HCT116 (cell line): Measurements from ENCODE around the gene C20orf144. TPM values are rescaled to one million over a fixed set of nuclear protein-coding genes. Genes with fewer than 3 reads are reported as not detected.

Experiments used
- ATAC-seq: fragments of 200-7000 bp; cut with Tn5 transposase; 2 replicates; pipeline ENCODE4 v1.9.1; 2020; ENCODE audit warnings: mild to moderate bottlenecking, moderate library complexity
- BruUV-seq: library from RNA; stranded (reverse); fragments of 400-500 nt; replicated peaks from 2 replicates; lab custom pipeline; 2021; lab: Mats Ljungman, UMichigan
- CTCF ChIA-PET: fragments of 300-600 bp; sonication (Branson Sonifier 250); formaldehyde crosslinking; loops from one replicate; lab custom pipeline; 2021; ENCODE audit warnings: antibody characterized with exemption; lab: Charles Lee
- POLR2A ChIA-PET: fragments of 300-600, 350-600 bp; sonication (Branson Sonifier 250); formaldehyde crosslinking; loops from one replicate; lab custom pipeline; 2021; ENCODE audit warnings: antibody characterized with exemption; lab: Charles Lee
- RAD21 ChIA-PET, 2 experiments: fragments of 300-600 bp; sonication (Branson Sonifier 250); formaldehyde crosslinking; loops; one replicate each; lab custom pipeline; 2023; ENCODE audit warnings: low total read pairs in 2 of 2; ENCODE audit not compliant: uncharacterized antibody in 2 of 2, unreplicated experiment in 2 of 2, low non-redundant PET in 1 of 2; lab: Charles Lee
- DNase-seq: peaks from one replicate; pipeline ENCODE4 v3.0.0-alpha.2; 2010; ENCODE audit warnings: low read depth, low spot score
- H2AFZ ChIP-seq: fragments of 200-600 bp; shearing (Covaris generic), sonication (generic); 2 replicates; pipeline ENCODE4 v1.6.1; 2017; ENCODE audit warnings: low read depth, mixed run types, mixed read lengths, antibody characterized with exemption, low read length; ENCODE audit not compliant: poor library complexity, severe bottlenecking
- H3K27ac ChIP-seq: 2 replicates; pipeline ENCODE4 v1.5.1; 2012; ENCODE audit warnings: low read depth, low read length
- H3K27me3 ChIP-seq: fragments of 200-600 bp; sonication (generic); 2 replicates; pipeline ENCODE4 v1.6.1; 2016; ENCODE audit warnings: mixed run types, low read length, mixed read lengths; ENCODE audit not compliant: insufficient read depth
- H3K36me3 ChIP-seq, 2 experiments: fragments of 200-500 bp in 1 of 2; fragments of 200-600 bp in 1 of 2; sonication (Bioruptor generic) in 1 of 2; sonication (generic) in 1 of 2; 2 replicates each; pipeline versions ENCODE4 v1.5.1 to v1.6.1; 2014 to 2016; ENCODE audit warnings: low read length in 2 of 2, inconsistent platforms in 1 of 2, mixed read lengths in 1 of 2, mixed run types in 1 of 2; ENCODE audit not compliant: insufficient read depth in 2 of 2, control insufficient read depth in 1 of 2
- H3K4me1 ChIP-seq, 2 experiments: fragments of 200-600 bp in 1 of 2; sonication (generic) in 1 of 2; 2 replicates each; pipeline versions ENCODE4 v1.5.1 to v1.6.1; 2012 to 2017; ENCODE audit warnings: low read length in 2 of 2, inconsistent platforms in 1 of 2, mild to moderate bottlenecking in 1 of 2, mixed read lengths in 1 of 2, mixed run types in 1 of 2, moderate library complexity in 1 of 2; ENCODE audit not compliant: insufficient read depth in 2 of 2, control insufficient read depth in 1 of 2
- H3K4me2 ChIP-seq: fragments of 200-600 bp; sonication (generic); 2 replicates; pipeline ENCODE4 v1.6.1; 2017; ENCODE audit warnings: mixed run types, low read length, mixed read lengths
- H3K4me3 ChIP-seq, 2 experiments: fragments of 200-600 bp in 1 of 2; sonication (generic) in 1 of 2; replicated peaks in 1 of 2; 2 replicates each; pipeline ENCODE4 v1.5.1; 2011 to 2016; ENCODE audit warnings: low read length in 2 of 2, control low read depth in 1 of 2, low read depth in 1 of 2, mild to moderate bottlenecking in 1 of 2, mixed read lengths in 1 of 2, mixed run types in 1 of 2
- H3K79me2 ChIP-seq: fragments of 200-600 bp; sonication (generic); 2 replicates; pipeline ENCODE4 v1.6.1; 2017; ENCODE audit warnings: mild to moderate bottlenecking, mixed run types, low read length, moderate library complexity, mixed read lengths; ENCODE audit not compliant: insufficient read depth
- H3K9ac ChIP-seq: fragments of 200-600 bp; sonication (generic); 2 replicates; pipeline ENCODE4 v1.6.1; 2016; ENCODE audit warnings: low read length, mixed read lengths
- H3K9me2 ChIP-seq: fragments of 200-600 bp; sonication (generic), shearing (Covaris generic); 2 replicates; pipeline ENCODE4 v1.6.1; 2017; ENCODE audit warnings: mixed run types, mild to moderate bottlenecking, moderate library complexity; ENCODE audit not compliant: insufficient read depth
- H3K9me3 ChIP-seq, 2 experiments: fragments of 200-500 bp in 1 of 2; fragments of 200-600 bp in 1 of 2; sonication (Bioruptor generic) in 1 of 2; sonication (generic) in 1 of 2; 2 replicates each; pipeline ENCODE4 v1.6.1; 2014 to 2017; ENCODE audit warnings: low read length in 2 of 2, mixed read lengths in 2 of 2, inconsistent platforms in 1 of 2, low read depth in 1 of 2, mild to moderate bottlenecking in 1 of 2, mixed run types in 1 of 2, moderate library complexity in 1 of 2; ENCODE audit not compliant: control insufficient read depth in 1 of 2, insufficient read depth in 1 of 2
- H4K20me1 ChIP-seq: fragments of 200-600 bp; sonication (generic), shearing (Covaris generic); 2 replicates; pipeline ENCODE4 v1.6.1; 2017; ENCODE audit warnings: mixed run types, mild to moderate bottlenecking, moderate library complexity; ENCODE audit not compliant: insufficient read depth
- EZH2phosphoT487 ChIP-seq: fragments of 200-600 bp; IDR thresholded peaks from 2 replicates; pipeline ENCODE4 v1.6.1; 2018; ENCODE audit warnings: antibody characterized with exemption, borderline replicate concordance
- FOSL1 ChIP-seq: IDR thresholded peaks from 2 replicates; pipeline ENCODE4 v1.6.1; 2012; ENCODE audit warnings: low read depth
- JUND ChIP-seq: IDR thresholded peaks from 2 replicates; pipeline ENCODE4 v1.6.1; 2012
- MAX ChIP-seq: IDR thresholded peaks from 2 replicates; pipeline ENCODE4 v1.6.1; 2012
- POLR2A ChIP-seq: IDR thresholded peaks from 2 replicates; pipeline ENCODE4 v1.7.0; 2011; ENCODE audit warnings: borderline replicate concordance; ENCODE audit not compliant: insufficient read depth, insufficient read length; ENCODE audit errors: extremely low read depth
- POLR2AphosphoS5 ChIP-seq: IDR thresholded peaks from 2 replicates; pipeline ENCODE4 v1.6.1; 2011; ENCODE audit warnings: mild to moderate bottlenecking, low read depth, low read length, moderate library complexity
- RAD21 ChIP-seq: IDR thresholded peaks from 2 replicates; pipeline ENCODE4 v1.6.1; 2012; ENCODE audit warnings: low read depth, mild to moderate bottlenecking
- SRF ChIP-seq: IDR thresholded peaks from 2 replicates; pipeline ENCODE4 v1.6.1; 2012; ENCODE audit warnings: low read depth
- TCF7L2 ChIP-seq: IDR thresholded peaks from 2 replicates; pipeline ENCODE4 v1.7.0; 2011; ENCODE audit warnings: borderline replicate concordance, inconsistent platforms; ENCODE audit not compliant: insufficient read depth, insufficient read length; ENCODE audit errors: extremely low read depth
- YY1 ChIP-seq: IDR thresholded peaks from 2 replicates; pipeline ENCODE4 v1.6.1; 2011; ENCODE audit warnings: low read length, low read depth, moderate library complexity, mild to moderate bottlenecking; ENCODE audit not compliant: insufficient replicate concordance; ENCODE audit errors: extremely low read depth
- ZFX ChIP-seq: fragments of 450-650 bp; IDR thresholded peaks from 2 replicates; pipeline ENCODE4 v1.6.1; 2017
- ZNF274 ChIP-seq: fragments of 200-500 bp; sonication (Bioruptor generic); IDR thresholded peaks from 2 replicates; pipeline ENCODE4 v1.6.1; 2014; ENCODE audit warnings: mild to moderate bottlenecking, low read depth, low read length, inconsistent platforms
- intact Hi-C: fragments of 100-400 bp; cut with micrococcal nuclease; formaldehyde crosslinking; loops from 2 replicates; pipeline ENCODE4 v1.10.0; 2022
- total RNA-seq: library from RNA; stranded (reverse); gene quantifications from one replicate; pipeline ENCODE4 v1.2.1, GENCODE V29; 2021; ENCODE audit not compliant: unreplicated experiment

C20orf144 gene
- total RNA-seq, 1 experiment from 2014 or later, result 0.37 TPM

- ChIA-PET POLR2A (no interaction called here), CTCF (no interaction called here), RAD21 (no interaction called here)
- Histone ChIP-seq H3K36me3 (peaks cover 0 to 3% of the 10 kb centered on the region in 2 experiments; a peak in 1 of 4 replicates), H3K27ac (no peak overlapping the region), H3K4me1 (peaks cover 5 to 21% of the 10 kb centered on the region in 2 experiments), H4K20me1 (no peaks in the 10 kb centered on the region), H2AFZ (no peak overlapping the region), H3K4me3 (no peak overlapping the region), H3K9me3 (no peaks in the 10 kb centered on the region), H3K9me2 (no peaks in the 10 kb centered on the region), H3K9ac (no peak overlapping the region), H3K27me3 (no peaks in the 10 kb centered on the region), H3K79me2 (peaks cover 6% of the 10 kb centered on the region; the same call in 1 of the 2 replicates), H3K4me2 (no peak overlapping the region)
- ATAC-seq (no peak), DNase-seq (no peak)
- intact Hi-C loops, result loop anchor here (10.0 kb wide), 1 partner anchor 465 kb away; no protein-coding TSS in a partner anchor
- no peak for TF ChIP-seq EZH2phosphoT487
- no peak for TF ChIP-seq YY1
- no peak for TF ChIP-seq MAX
- TF ChIP-seq POLR2AphosphoS5, result no peak
- TF ChIP-seq TCF7L2, result no peak
- no peak for TF ChIP-seq FOSL1
- no peak for TF ChIP-seq RAD21
- no peak for TF ChIP-seq ZFX
- TF ChIP-seq JUND, result no peak
- no peak for TF ChIP-seq SRF
- TF ChIP-seq POLR2A, result no peak
- no peak for TF ChIP-seq ZNF274
- BruUV-seq, result no TSS peak
Measured at GRCh38 chr20:33659341-33660034, 2.6 kb upstream of the C20orf144 start.
